Raji (cell line): ENCODE measurements around the gene TTC7B.

Experiments used
- POLR2A ChIP-seq: IDR thresholded peaks from 2 replicates; pipeline ENCODE4 v1.6.1; 2011; ENCODE audit warnings: low read depth, low read length, control low read depth; ENCODE audit not compliant: insufficient read depth

TTC7B gene

GRCh38 chr14:90632871-90633270 lies 183.4 kb downstream of the TTC7B start:
- TF ChIP-seq POLR2A: no peak

GRCh38 chr14:90632451-90632850 lies 183.8 kb downstream of the TTC7B start:
- no peak for TF ChIP-seq POLR2A

- no peak for TF ChIP-seq POLR2A
These were observed 185.9 kb downstream of the TTC7B start for GRCh38 chr14:90630171-90630806.

GRCh38 chr14:90629471-90629870 lies 186.8 kb downstream of the TTC7B start:
- no peak for TF ChIP-seq POLR2A

GRCh38 chr14:90628825-90629224 lies 187.4 kb downstream of the TTC7B start:
- no peak for TF ChIP-seq POLR2A

GRCh38 chr14:90627478-90627877 lies 188.8 kb downstream of the TTC7B start:
- no peak for TF ChIP-seq POLR2A

GRCh38 chr14:90626550-90626949 lies 189.7 kb downstream of the TTC7B start:
- no peak for TF ChIP-seq POLR2A

- no peak for TF ChIP-seq POLR2A
These were observed 190.8 kb downstream of the TTC7B start for GRCh38 chr14:90625445-90625844.

GRCh38 chr14:90624732-90625400 lies 191.4 kb downstream of the TTC7B start:
- TF ChIP-seq POLR2A: no peak

- TF ChIP-seq POLR2A: no peak
These were observed 192.0 kb downstream of the TTC7B start for GRCh38 chr14:90624227-90624626.

- no peak for TF ChIP-seq POLR2A
These were observed 195.0 kb downstream of the TTC7B start for GRCh38 chr14:90621201-90621600.

- TF ChIP-seq POLR2A: no peak
These were observed 195.6 kb downstream of the TTC7B start for GRCh38 chr14:90620568-90621077.

GRCh38 chr14:90619911-90620310 lies 196.3 kb downstream of the TTC7B start:
- no peak for TF ChIP-seq POLR2A

GRCh38 chr14:90617961-90618360 lies 198.3 kb downstream of the TTC7B start:
- no peak for TF ChIP-seq POLR2A

GRCh38 chr14:90616881-90617280 lies 199.3 kb downstream of the TTC7B start:
- TF ChIP-seq POLR2A: no peak

- no peak for TF ChIP-seq POLR2A
These were observed 199.9 kb downstream of the TTC7B start for GRCh38 chr14:90616313-90616712.
